HG02759 (cell line): ENCODE results near the gene EGFR.

Experiments used
- ATAC-seq: cut with Tn5 transposase; IDR thresholded peaks from one replicate; pipeline ENCODE4 v1.9.1; 2021; ENCODE audit warnings: mild to moderate bottlenecking, moderate library complexity; ENCODE audit not compliant: unreplicated experiment

EGFR gene

GRCh38 chr7:55203300-55203699 is 184.5 kb downstream of the EGFR start:
- no peak for ATAC-seq

DNA sequence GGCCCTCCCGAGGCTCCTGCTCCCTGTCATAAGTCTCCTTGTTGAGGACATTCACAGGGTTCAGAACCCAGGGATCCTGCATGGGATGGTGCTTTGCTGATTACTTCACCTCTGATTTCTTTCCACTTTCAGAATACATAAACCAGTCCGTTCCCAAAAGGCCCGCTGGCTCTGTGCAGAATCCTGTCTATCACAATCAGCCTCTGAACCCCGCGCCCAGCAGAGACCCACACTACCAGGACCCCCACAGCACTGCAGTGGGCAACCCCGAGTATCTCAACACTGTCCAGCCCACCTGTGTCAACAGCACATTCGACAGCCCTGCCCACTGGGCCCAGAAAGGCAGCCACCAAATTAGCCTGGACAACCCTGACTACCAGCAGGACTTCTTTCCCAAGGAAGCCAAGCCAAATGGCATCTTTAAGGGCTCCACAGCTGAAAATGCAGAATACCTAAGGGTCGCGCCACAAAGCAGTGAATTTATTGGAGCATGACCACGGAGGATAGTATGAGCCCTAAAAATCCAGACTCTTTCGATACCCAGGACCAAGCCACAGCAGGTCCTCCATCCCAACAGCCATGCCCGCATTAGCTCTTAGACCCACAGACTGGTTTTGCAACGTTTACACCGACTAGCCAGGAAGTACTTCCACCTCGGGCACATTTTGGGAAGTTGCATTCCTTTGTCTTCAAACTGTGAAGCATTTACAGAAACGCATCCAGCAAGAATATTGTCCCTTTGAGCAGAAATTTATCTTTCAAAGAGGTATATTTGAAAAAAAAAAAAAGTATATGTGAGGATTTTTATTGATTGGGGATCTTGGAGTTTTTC is 186.5 kb downstream of the EGFR start:
- no peak for ATAC-seq

- ATAC-seq = no peak
These were observed 187.6 kb downstream of the EGFR start for GRCh38 chr7:55206235-55207029.

DNA sequence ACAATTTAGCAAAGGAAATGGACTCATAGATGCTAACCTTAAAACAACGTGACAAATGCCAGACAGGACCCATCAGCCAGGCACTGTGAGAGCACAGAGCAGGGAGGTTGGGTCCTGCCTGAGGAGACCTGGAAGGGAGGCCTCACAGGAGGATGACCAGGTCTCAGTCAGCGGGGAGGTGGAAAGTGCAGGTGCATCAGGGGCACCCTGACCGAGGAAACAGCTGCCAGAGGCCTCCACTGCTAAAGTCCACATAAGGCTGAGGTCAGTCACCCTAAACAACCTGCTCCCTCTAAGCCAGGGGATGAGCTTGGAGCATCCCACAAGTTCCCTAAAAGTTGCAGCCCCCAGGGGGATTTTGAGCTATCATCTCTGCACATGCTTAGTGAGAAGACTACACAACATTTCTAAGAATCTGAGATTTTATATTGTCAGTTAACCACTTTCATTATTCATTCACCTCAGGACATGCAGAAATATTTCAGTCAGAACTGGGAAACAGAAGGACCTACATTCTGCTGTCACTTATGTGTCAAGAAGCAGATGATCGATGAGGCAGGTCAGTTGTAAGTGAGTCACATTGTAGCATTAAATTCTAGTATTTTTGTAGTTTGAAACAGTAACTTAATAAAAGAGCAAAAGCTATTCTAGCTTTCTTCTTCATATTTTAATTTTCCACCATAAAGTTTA is 188.8 kb downstream of the EGFR start:
- ATAC-seq = no peak

DNA sequence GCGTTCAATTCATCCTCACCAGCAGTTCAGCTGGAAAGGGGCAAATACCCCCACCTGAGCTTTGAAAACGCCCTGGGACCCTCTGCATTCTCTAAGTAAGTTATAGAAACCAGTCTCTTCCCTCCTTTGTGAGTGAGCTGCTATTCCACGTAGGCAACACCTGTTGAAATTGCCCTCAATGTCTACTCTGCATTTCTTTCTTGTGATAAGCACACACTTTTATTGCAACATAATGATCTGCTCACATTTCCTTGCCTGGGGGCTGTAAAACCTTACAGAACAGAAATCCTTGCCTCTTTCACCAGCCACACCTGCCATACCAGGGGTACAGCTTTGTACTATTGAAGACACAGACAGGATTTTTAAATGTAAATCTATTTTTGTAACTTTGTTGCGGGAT is 190.5 kb downstream of the EGFR start:
- ATAC-seq = no peak

GRCh38 chr7:55210176-55210575 is 191.4 kb downstream of the EGFR start:
- ATAC-seq = no peak

- no peak for ATAC-seq
These were observed 191.9 kb downstream of the EGFR start for GRCh38 chr7:55210716-55211115.

DNA sequence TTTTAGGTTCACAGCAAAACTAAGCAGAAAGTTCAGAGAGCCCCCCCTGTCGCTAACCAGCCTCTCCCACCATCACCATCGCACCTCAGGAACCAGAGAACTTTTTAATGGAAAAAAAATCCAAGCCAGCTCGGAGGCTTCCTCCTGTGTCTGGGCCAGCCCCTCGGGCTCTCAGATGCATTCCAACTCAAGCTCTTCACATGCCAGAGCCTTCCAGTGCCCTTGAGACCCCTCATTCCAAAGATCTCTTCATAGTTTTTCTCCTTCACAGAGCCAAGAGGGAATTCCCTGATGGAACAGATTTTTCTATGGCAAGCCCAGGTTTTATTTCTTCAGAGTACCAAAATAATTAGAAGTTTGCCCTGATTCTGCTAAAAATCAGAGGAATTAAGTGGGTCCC is 192.9 kb downstream of the EGFR start:
- no peak for ATAC-seq

DNA sequence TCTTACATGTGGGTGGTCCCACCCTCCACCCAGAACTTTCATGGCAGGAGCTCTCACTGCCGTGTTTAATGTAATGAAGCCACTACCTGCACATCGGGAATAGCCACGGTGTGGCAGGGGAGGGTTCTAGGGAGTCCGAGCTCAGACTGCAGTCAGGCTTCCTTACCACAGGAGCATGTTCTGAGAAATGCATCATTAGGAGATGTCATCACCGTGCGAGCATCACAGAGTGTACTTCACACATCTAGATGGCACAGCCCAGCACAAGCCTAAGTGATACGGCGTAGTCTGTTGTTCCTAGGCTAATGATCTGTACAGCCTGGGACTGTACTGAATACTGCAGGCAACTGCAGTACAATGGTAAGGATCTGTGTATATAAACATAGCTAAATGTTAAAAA is 193.4 kb downstream of the EGFR start:
- ATAC-seq = no peak

DNA sequence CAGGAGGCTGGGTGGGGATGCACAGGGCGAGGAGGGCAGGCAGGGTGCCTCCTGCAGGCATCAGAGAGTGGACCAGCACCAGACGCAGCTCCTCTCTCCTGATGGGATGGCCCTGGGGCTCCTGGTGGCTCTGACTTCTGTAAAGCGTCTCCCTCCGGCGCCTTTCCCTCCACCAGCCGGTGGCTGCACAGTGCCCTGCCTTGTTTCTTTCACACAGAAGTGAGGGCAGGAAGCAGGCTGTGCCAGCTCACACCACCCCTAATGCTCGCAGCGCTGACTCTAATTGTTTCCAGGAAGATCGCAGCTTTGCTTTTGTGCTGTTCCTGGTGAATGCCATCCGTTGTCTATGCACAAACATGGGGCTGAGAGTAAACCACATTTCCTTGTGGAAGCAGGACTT is 194.0 kb downstream of the EGFR start:
- ATAC-seq = no peak

- ATAC-seq = no peak
These were observed 195.9 kb downstream of the EGFR start for GRCh38 chr7:55214707-55215106.

GRCh38 chr7:55223023-55223422 is 204.2 kb downstream of the EGFR start:
- ATAC-seq = no peak

- no peak for ATAC-seq
These were observed 205.3 kb downstream of the EGFR start for GRCh38 chr7:55224111-55224510.

DNA sequence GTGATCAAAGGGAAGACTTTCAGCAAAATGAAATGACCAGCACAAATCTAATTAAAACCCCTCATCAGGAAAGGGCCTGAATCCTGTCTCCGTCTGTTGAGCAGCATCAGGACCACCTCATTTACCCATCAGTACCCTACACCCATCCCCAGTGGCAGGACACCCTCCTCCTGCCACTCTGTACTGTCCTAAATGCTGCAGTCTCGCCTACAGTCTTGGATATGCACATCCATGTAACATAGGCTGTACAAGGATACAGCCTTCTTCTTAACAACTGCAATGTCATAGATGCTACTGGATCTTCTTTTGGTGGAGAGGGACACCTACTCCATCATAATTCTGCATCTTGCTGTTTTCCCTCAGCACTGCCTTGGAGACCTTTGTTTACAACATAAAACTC is 206.0 kb downstream of the EGFR start:
- no peak for ATAC-seq

GRCh38 chr7:55230014-55230413 is 211.2 kb downstream of the EGFR start:
- ATAC-seq = no peak

- no peak for ATAC-seq
These were observed 213.0 kb downstream of the EGFR start for GRCh38 chr7:55231736-55232280.

- no peak for ATAC-seq
These were observed 214.2 kb downstream of the EGFR start for GRCh38 chr7:55233001-55233400.

DNA sequence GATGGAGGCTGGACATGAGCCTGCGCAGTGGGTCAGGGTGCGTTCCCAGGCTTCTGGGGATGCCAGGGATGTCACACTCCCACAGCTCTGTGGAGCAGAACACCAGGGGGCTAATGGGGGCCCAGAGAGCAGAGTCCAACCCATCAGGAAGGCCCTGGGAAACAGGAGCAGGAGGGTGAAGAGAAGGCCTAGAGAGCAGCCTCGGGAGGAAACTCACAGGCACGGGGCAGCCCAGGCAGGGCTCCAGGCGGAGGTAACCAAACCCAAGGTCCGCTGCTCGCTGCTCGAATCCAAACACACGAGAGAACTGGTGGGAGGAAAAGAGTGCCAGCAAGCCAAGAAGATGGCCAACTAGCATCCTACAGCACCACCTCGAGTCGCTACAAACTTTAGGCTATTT is 215.6 kb downstream of the EGFR start:
- ATAC-seq = no peak

GRCh38 chr7:55235115-55235514 is 216.3 kb downstream of the EGFR start:
- ATAC-seq = no peak

- ATAC-seq = no peak
These were observed 217.0 kb downstream of the EGFR start for GRCh38 chr7:55235801-55236200.

DNA sequence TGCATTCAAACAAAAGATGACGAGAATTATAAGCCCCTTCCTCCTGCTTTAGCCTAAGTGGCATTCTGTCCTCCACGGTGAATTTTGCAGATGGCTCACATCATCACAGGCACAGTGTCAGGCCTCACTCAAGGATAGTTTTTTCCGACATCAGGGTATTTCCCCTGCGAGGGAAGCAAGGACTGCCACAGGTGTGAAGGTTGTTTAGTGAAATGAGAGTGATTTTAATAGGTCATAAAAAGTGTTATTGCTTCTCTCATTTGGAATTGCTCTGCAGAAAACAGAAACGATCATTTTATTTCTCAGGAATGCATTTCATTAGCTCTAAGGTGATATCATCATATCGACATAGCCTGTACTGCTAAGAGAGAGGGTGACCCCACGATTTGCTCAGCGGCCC is 217.7 kb downstream of the EGFR start:
- ATAC-seq = no peak
